ENCODE data around the gene TNNI2. TPM values are rescaled to one million over a fixed set of nuclear protein-coding genes. Genes with fewer than 3 reads are reported as not detected.
"Not testable (repeated sequence)": the region's sequence is repeated elsewhere in the genome, so short reads cannot be mapped to it uniquely, and the experiment has no call there.

The TNNI2 gene
- total RNA-seq: 0.70 and 0.75 TPM in 2 replicates

GRCh38 chr11:1838426-1839144 lies at the start of gene TNNI2:
TSS of gene TNNI2 (plus strand) at chr11:1838981. CDS start at chr11:1839697, 716 bp downstream.
- intact Hi-C loops (cut with micrococcal nuclease): loop anchor here (2.0 to 10.0 kb wide), 2 partner anchors 84 to 312 kb away; partner anchors contain the start of gene IFITM10

- intact Hi-C loops (cut with micrococcal nuclease): no loop called here
Measured at GRCh38 chr11:1791912-1792311, 46.9 kb upstream of the TNNI2 start.

GRCh38 chr11:1792461-1792860 lies 46.3 kb upstream of the TNNI2 start:
- intact Hi-C loops (cut with micrococcal nuclease): no loop called here

- intact Hi-C loops (cut with micrococcal nuclease): no loop called here
Measured at GRCh38 chr11:1793081-1793480, 45.7 kb upstream of the TNNI2 start.

GRCh38 chr11:1796413-1797011 lies 42.3 kb upstream of the TNNI2 start:
- intact Hi-C loops (cut with micrococcal nuclease): no loop called here

- intact Hi-C loops (cut with micrococcal nuclease): no loop called here
Measured at GRCh38 chr11:1797391-1798125, 41.2 kb upstream of the TNNI2 start.

- intact Hi-C loops (cut with micrococcal nuclease): no loop called here
Measured at GRCh38 chr11:1803246-1803645, 35.5 kb upstream of the TNNI2 start.

- intact Hi-C loops (cut with micrococcal nuclease): not testable (repeated sequence)
Measured at GRCh38 chr11:1803835-1804519, 34.8 kb upstream of the TNNI2 start.

- intact Hi-C loops (cut with micrococcal nuclease): no loop called here
Measured at GRCh38 chr11:1805525-1805924, 33.3 kb upstream of the TNNI2 start.

GRCh38 chr11:1807264-1807995 lies 31.4 kb upstream of the TNNI2 start:
- intact Hi-C loops (cut with micrococcal nuclease): no loop called here

GRCh38 chr11:1810761-1811160 lies 28.0 kb upstream of the TNNI2 start:
- intact Hi-C loops (cut with micrococcal nuclease): no loop called here

GRCh38 chr11:1812274-1812673 lies 26.5 kb upstream of the TNNI2 start:
- intact Hi-C loops (cut with micrococcal nuclease): no loop called here

- intact Hi-C loops (cut with micrococcal nuclease): no loop called here
Measured at GRCh38 chr11:1812801-1813200, 26.0 kb upstream of the TNNI2 start.

- intact Hi-C loops (cut with micrococcal nuclease): not testable (repeated sequence)
Measured at GRCh38 chr11:1813356-1813755, 25.4 kb upstream of the TNNI2 start.

- intact Hi-C loops (cut with micrococcal nuclease): no loop called here
Measured at GRCh38 chr11:1814691-1815090, 24.1 kb upstream of the TNNI2 start.

- intact Hi-C loops (cut with micrococcal nuclease): no loop called here
Measured at GRCh38 chr11:1815311-1815710, 23.5 kb upstream of the TNNI2 start.

- intact Hi-C loops (cut with micrococcal nuclease): no loop called here
Measured at GRCh38 chr11:1815751-1816150, 23.0 kb upstream of the TNNI2 start.

- intact Hi-C loops (cut with micrococcal nuclease): no loop called here
Measured at GRCh38 chr11:1817000-1817399, 21.8 kb upstream of the TNNI2 start.

- intact Hi-C loops (cut with micrococcal nuclease): no loop called here
Measured at GRCh38 chr11:1817511-1817910, 21.3 kb upstream of the TNNI2 start.

- intact Hi-C loops (cut with micrococcal nuclease): no loop called here
Measured at GRCh38 chr11:1819074-1819473, 19.7 kb upstream of the TNNI2 start.
